ENCODE measurements around the gene CAMLG.
A peak's percentile ranks its signal among the peaks of the same experiment; 100 is the strongest.

Gene CAMLG

DNA sequence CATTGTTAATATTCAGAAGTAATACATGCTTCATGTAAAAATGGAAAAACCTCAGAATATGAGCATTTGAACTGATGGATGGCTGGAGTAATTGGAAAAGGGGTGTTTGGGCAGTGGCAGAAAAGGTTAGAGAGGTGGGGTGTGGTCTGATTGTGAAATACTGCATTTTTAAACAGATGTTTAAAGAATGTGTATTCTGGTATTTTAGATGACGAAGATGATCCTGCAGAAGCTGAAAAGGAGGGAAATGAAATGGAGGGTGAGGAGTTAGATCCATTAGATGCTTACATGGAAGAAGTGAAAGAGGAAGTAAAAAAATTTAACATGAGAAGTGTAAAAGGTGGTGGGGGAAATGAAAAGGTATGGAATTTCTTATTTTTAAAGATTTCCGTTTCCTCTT, 39.0 kb downstream of the CAMLG start:
- Histone ChIP-seq H3K27me3 (ENCODE audit: low read depth, low read length) (no peaks in the 10 kb centered on the region), H3K4me3 (ENCODE audit: low read length) (no peak overlapping the region), H2AFZ (ENCODE audit: low read depth, low read length) (no peak overlapping the region), H3K9me3 (ENCODE audit: insufficient read depth, low read length) (no peaks in the 10 kb centered on the region), H3K36me3 (replicated peaks; ENCODE audit: low read depth, low read length) (peaks cover 29% of the 10 kb centered on the region), H3K4me1 (ENCODE audit: low read length) (peaks cover 8% of the 10 kb centered on the region), H4K20me1 (ENCODE audit: insufficient read depth, low read length) (no peaks in the 10 kb centered on the region), H3K4me2 (ENCODE audit: low read length) (no peak overlapping the region), H3K27ac (ENCODE audit: low read length) (peak overlapping the region; percentile 28; the same call in 1 of the 2 replicates), H3K9ac (ENCODE audit: low read length) (no peak overlapping the region), H3K79me2 (ENCODE audit: low read length) (no peaks in the 10 kb centered on the region)
- TF ChIP-seq EZH2phosphoT487 (IDR thresholded peaks at IDR 0.05; ENCODE audit: low read depth): no peak
- TF ChIP-seq CTCF (IDR thresholded peaks at IDR 0.05; ENCODE audit: low read depth, low read length): no peak

GRCh38 chr5:134784241-134784920, 46.0 kb downstream of the CAMLG start:
- H3K27ac ChIP-seq (ENCODE audit: low read length): no peak overlapping the region
- no peak overlapping the region for H3K4me3 ChIP-seq (ENCODE audit: low read length)
- peaks cover 21% of the 10 kb centered on the region for H3K36me3 ChIP-seq (replicated peaks; ENCODE audit: low read depth, low read length)
- no peaks in the 10 kb centered on the region for H3K79me2 ChIP-seq (ENCODE audit: low read length)
- H3K4me2 ChIP-seq (ENCODE audit: low read length): no peak overlapping the region
- H3K9me3 ChIP-seq (ENCODE audit: insufficient read depth, low read length): no peaks in the 10 kb centered on the region
- H4K20me1 ChIP-seq (ENCODE audit: insufficient read depth, low read length): no peaks in the 10 kb centered on the region
- TF ChIP-seq EZH2phosphoT487 (IDR thresholded peaks at IDR 0.05; ENCODE audit: low read depth): no peak
- TF ChIP-seq CTCF (IDR thresholded peaks at IDR 0.05; ENCODE audit: low read depth, low read length): no peak; the same call in 1 of the 2 replicates
- H3K4me1 ChIP-seq (ENCODE audit: low read length): no peaks in the 10 kb centered on the region
- no peak overlapping the region for H2AFZ ChIP-seq (ENCODE audit: low read depth, low read length)
- H3K9ac ChIP-seq (ENCODE audit: low read length): no peak overlapping the region
- no peaks in the 10 kb centered on the region for H3K27me3 ChIP-seq (ENCODE audit: low read depth, low read length)

GRCh38 chr5:134784946-134785620, 46.7 kb downstream of the CAMLG start:
- Histone ChIP-seq H3K4me1 (ENCODE audit: low read length) (no peaks in the 10 kb centered on the region), H3K27me3 (ENCODE audit: low read depth, low read length) (no peaks in the 10 kb centered on the region), H3K27ac (ENCODE audit: low read length) (no peak overlapping the region), H2AFZ (ENCODE audit: low read depth, low read length) (no peak overlapping the region), H3K36me3 (replicated peaks; ENCODE audit: low read depth, low read length) (peaks cover 24% of the 10 kb centered on the region), H3K4me3 (ENCODE audit: low read length) (no peak overlapping the region), H3K9me3 (ENCODE audit: insufficient read depth, low read length) (no peaks in the 10 kb centered on the region), H4K20me1 (ENCODE audit: insufficient read depth, low read length) (no peaks in the 10 kb centered on the region), H3K4me2 (ENCODE audit: low read length) (no peak overlapping the region), H3K79me2 (ENCODE audit: low read length) (no peaks in the 10 kb centered on the region), H3K9ac (ENCODE audit: low read length) (no peak overlapping the region)
- TF ChIP-seq CTCF (IDR thresholded peaks at IDR 0.05; ENCODE audit: low read depth, low read length): no peak
- TF ChIP-seq EZH2phosphoT487 (IDR thresholded peaks at IDR 0.05; ENCODE audit: low read depth): no peak

GRCh38 chr5:134787692-134788091, 49.3 kb downstream of the CAMLG start:
- Histone ChIP-seq H3K9ac (ENCODE audit: low read length) (no peak overlapping the region), H2AFZ (ENCODE audit: low read depth, low read length) (no peak overlapping the region), H4K20me1 (ENCODE audit: insufficient read depth, low read length) (no peaks in the 10 kb centered on the region), H3K4me3 (ENCODE audit: low read length) (no peak overlapping the region), H3K27ac (ENCODE audit: low read length) (no peak overlapping the region), H3K4me1 (ENCODE audit: low read length) (no peaks in the 10 kb centered on the region), H3K79me2 (ENCODE audit: low read length) (no peaks in the 10 kb centered on the region), H3K9me3 (ENCODE audit: insufficient read depth, low read length) (no peaks in the 10 kb centered on the region), H3K4me2 (ENCODE audit: low read length) (no peak overlapping the region), H3K36me3 (replicated peaks; ENCODE audit: low read depth, low read length) (peaks cover 20% of the 10 kb centered on the region), H3K27me3 (ENCODE audit: low read depth, low read length) (no peaks in the 10 kb centered on the region)
- TF ChIP-seq CTCF (IDR thresholded peaks at IDR 0.05; ENCODE audit: low read depth, low read length) (no peak), EZH2phosphoT487 (IDR thresholded peaks at IDR 0.05; ENCODE audit: low read depth) (no peak)
